GM18517 (cell line): ENCODE results near the gene CALR.
"Not testable (repeated sequence)": the region's sequence is repeated elsewhere in the genome, so short reads cannot be mapped to it uniquely, and the experiment has no call there.

ENCODE experiments used
- ATAC-seq: cut with Tn5 transposase; IDR thresholded peaks from one replicate; pipeline ENCODE4 v1.9.1; 2021; ENCODE audit warnings: mild to moderate bottlenecking, moderate library complexity; ENCODE audit not compliant: unreplicated experiment

The CALR gene

DNA sequence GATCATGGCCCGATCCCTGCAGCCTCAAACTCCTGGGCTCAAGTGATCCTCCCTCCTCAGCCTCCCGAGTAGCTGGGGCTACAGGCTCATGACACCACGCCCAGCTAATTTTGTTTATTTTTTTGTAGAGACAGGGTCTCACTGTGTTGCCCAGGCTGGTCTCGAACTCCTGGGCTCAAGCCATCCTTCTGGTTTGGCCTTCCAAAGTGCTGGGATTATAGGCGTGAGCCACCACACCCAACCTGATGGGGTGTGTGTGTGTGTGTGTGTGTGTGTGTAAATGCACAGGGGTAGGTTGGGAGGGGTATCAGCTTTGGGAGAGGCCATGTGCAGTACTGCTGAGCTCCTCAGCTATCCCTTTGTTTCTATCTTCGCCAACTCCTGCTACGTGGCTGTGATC, 37.7 kb downstream of the CALR start:
- not testable (repeated sequence) for ATAC-seq

DNA sequence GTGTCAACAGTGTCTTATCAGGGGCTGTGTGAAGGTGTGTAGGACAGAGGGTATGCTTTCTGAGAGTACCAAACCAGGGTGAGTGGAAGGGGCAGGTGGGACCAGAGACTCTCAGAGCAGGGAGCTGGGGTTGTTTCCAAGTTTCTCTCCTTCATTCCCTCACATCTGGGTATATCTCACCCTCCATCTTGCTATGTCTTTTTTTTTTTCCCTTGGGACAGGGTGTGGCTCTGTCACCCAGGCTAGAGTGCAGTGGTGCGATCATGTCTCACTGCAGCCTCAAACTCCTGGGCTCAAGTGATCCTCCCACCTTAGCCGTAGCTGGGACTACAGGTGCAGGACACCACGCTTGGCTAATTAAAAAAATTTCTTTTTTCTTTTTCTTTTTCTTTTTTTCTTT, 41.6 kb downstream of the CALR start:
- ATAC-seq, result no peak

DNA sequence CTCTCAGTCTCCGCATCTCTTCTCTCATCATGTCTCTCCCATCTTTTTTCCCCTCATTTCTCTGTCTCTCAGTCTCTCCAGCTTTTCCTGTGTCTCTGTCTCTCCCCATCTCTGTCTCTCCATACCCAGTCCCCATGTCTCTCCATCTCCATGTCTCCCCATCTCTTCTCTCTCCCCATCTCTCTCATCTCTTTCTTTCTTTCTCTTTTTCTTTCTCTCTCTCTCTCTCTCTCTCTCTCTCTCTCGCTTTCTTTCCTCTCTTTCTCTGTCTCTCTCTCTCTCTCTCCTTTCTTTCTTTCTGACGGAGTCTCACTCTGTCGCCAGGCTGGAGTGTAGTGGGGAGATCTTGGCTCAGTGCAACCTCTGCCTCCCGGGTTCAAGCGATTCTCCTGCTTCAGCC, 44.2 kb downstream of the CALR start:
- no peak for ATAC-seq

DNA sequence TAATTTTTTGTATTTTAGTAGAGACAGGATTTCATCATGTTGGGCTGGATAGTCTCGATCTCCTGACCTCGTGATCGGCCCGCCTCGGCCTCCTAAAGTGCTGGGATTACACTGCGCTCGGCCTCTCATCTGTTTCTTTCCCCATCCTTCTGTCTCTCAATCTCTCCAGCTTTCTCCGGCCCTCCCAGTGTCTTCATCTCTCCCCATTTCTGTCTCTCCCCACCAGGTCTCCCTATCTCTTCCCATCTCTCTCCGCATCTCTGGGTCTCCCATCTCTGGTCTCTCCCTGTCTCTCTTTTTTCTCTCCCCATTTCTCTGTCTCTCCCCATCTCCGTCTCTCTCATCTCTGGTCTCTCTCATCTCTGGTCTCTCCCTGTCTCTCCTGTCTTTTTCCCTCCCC, 44.7 kb downstream of the CALR start:
- ATAC-seq, result no peak

DNA sequence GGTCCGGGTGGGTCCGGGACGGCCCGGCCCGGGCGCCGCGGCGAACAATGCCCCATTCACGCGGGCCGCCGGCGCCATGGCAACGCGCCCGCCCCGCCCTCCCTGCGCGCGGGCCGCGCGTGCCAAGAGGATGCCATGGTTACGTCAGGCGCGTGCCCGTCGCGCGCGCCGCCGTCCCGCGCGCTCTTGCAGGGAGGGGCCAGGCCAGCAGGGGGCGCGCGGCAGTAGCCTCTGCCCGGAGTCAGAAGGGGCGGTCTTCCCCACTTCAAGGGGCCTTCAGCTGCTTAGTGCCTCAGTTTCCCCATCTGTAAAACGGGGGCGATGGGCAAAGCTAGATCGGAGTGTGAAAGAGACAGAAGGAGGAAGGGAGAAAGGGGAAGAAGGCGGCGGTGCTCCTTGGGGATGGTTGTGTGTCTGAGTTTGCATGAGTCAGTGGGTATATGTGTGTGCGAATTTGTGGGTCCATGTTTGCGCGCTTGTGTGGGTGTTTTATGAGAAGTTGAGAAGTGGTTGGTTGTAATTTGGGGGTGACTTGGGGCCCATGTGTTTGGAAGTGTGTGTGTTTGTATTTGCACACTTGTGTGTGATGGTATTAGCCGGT, 45.2 kb downstream of the CALR start:
- ATAC-seq, result no peak

DNA sequence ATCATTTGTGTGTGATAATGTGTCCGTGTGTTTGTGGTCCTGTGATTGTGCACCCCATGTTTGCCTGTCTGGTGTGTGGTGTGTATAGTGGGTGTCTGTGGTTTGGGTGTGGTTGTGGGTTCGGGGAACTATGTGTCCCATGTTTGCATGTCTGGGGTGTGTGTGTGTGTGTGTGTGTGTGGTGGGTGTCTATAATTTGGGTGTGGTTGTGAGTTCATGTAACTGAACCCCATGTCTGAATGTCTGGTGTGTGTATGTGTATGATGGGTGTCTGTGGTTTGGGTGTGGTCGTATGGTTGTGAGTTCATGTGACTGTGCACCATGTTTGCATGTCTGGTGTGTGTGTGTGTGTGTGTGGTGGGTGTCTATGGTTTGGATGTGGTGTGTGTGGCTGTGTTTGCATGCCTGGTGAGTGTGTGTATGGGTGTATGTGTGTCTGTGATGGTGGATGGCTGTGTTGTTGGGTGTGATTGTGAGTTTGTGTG, 45.8 kb downstream of the CALR start:
- no peak for ATAC-seq

DNA sequence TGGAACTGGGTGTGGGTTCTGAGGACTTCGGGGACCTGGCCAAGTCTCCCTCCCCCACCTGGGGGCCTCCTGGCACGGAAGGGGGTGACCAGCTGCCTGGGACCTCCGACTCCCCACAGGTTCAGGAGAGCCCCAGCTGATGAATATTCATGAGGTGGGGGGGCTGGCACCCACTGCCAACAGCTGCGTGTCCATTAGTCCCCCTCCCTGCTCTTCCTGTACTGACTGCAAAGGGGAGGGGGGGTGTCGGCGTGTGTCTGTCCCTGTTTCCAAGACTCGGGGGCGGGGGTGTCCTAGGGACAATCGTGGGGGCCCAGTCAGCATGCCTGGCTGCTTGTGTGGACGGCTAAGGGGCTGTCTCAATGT, 46.3 kb downstream of the CALR start:
- no peak for ATAC-seq

DNA sequence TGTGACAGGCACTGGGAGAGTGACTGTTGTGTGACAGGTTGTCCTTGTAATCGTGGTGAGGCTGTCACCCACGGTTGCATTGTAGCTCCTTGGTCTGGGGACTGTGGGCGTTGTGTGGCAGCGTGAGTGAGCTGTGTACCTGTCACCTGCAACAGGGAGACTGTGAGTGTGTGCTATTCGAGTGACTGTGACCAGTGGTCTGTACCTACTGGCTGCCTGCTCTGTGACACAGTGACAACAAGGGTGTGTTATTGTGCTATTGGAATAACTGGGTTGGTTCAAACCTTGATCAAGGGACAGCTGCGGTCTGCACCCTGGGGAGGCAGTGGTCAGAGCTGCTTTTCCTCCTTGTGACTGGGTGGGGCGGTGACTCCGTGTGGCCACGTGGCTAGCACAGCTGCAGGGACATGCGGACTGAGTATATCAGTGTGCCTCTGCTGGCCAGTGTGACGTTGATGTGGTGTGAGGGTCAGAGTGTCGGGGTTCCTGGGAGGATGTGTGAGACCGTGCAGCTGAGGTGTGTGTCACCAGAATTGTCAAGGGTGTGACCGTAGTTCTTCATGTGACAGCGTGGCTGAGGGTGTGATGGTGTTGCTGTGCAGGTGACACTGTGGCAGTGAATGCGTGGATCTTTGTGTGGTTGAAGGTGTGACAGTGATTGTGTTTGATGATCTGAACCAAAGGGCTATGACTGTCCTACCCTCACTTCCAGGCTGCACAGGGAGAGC, 46.8 kb downstream of the CALR start:
- no peak for ATAC-seq

DNA sequence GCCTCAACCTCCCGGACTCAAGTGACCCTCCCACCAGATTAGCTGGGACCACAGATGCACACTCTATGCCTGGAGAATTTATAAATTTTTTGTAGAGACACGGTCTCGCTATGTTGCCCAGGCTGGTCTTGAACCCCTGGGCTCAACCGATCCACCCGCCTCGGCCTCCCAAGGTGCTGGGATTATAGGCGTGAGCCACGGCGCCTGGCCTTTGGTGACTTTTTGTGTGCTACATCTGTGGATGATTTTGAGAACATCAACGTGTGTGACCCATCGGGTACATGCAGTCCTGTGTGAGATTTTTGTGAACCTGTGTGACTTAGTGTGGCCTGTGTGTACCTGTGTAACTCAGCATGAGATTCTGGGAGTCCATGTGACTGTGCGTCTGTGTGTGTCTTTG, 48.3 kb downstream of the CALR start:
- ATAC-seq, result no peak

DNA sequence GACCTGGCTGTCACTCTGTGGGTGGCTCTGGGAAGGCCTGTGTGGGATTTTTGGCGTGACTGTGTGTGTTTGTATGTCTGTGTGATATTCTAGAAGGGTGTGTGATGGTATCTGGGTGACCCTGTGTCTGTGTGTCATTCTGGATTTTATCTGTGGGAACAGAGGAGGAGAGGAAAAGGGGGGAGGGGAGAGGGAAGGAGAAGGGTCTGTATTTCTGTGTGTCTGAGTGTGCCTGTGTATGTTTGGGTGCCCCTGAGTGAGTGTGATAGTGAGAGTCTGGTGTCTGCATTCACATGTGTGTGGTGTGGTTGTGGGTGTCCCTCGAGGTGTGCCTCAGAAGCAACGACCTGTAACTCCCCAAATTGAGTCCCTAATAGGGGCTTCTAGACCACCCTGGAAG, 48.8 kb downstream of the CALR start:
- no peak for ATAC-seq

DNA sequence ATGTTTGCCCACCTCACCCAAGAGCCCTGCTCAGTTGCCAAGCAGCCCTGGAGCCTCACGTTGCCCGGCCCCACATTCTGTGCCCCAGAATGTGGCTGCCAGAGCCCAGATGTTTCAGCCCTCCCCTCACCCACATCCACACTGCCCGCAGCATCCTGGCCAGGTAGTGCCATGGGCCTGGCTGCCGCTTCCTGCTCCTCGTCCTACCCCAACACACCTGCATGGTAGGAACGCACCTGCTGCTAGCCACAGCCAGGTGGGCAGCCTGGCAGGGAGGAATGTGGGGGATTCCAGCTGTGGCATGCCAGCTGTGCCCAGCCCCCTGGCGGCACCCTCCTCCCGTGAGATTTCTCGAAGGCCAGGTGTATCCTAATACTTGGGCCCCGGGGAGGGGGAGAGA, 49.4 kb downstream of the CALR start:
- ATAC-seq, result no peak

DNA sequence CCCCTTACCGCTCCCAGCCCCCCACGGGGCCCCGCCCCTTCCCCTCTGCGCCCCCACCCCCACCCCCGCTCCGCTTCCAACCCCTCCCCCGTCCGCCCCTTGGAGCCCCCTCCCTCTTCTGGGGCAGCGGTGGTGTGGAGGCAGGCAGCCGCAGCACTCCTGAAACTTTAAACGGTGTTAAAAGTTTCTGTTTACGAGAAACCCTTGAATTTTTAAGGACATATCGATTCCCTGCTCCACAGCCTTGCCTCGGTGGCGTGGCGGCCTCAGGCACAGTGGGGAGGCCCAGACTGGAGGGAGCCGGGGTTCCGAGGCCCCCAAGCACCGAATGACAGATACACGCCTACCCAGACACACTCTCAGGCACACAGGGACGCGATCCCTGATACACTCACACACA, 52.0 kb downstream of the CALR start:
- ATAC-seq, result no peak

DNA sequence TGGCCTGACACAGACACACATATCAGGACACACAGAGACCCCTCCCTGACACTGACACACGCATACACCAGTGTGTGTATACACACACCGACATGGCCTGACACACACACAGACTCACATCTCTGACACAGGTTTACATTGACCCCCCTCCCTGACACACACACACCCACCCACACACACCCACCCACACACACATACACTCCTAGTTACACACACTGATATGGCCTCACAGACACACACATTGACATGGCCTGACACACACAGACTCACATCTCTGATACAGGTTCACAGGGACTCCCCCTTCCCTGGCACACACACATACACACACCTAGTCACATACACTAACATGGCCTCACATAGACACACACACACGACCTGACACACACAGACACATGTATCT, 52.4 kb downstream of the CALR start:
- no peak for ATAC-seq

DNA sequence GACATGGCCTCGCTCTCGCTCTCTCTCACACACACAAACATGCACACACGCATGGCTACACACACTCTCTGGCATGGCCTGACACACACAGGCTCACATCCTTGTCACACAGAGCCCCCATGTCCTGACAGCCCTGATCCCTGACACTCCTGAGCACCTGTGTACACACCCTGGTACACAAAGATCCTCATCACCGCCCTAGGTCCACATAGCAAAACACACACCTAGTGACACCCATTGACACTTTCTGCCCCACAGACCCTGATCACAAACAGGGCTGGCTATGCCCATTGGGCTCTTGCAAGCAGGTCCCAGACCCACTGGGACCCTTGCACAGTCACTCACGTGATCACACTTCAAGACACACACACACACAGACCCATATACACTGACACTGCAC, 52.9 kb downstream of the CALR start:
- ATAC-seq, result no peak

DNA sequence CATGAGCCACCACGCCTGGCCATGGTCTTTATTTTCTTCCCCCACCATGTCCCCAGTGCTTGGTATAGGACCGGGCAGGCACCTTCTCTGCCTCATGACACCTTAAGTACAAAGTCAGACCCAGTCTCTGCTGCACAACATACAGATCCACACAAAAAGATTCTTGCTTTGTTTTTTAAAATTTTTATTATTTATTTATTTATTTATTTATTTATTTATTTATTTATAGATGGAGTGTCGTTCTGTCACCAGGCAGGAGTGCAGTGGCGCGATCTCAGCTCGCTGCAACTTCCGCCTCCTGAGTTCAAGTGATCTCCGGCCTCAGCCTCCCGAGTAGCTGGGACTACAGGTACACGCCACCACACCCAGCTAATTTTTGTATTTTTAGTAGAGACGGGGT, 54.3 kb downstream of the CALR start:
- no peak for ATAC-seq

DNA sequence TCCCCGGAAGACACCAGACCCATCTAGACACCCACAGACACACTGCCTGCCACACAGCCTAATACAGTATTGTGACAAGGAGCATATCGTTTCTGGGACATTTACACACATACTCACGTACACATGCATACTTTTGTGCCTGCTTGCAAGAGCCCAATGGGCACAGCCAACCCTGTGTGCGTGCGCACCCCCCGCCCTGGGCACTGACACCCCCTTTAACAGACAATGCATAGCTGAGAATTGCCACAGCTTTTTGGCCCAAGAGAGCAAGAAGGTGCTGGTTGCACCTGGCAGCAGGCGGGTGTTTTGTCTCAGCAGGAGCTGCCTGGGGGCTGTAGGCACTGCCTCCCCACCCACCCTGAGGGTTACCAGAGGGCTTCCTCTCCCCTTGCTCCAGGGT, 55.2 kb downstream of the CALR start:
- no peak for ATAC-seq
